PC-3 (cell line): ENCODE measurements around the gene HIVEP3. TPM values are rescaled to one million over a fixed set of nuclear protein-coding genes. Genes with fewer than 3 reads are reported as not detected.

ENCODE experiments used
- ATAC-seq: fragments of 200-7000 bp; cut with Tn5 transposase; 2 replicates; pipeline ENCODE4 v1.9.1; 2020; ENCODE audit warnings: mild to moderate bottlenecking, moderate library complexity
- BruUV-seq: library from RNA; stranded (reverse); fragments of 400-500 nt; replicated peaks from 2 replicates; lab custom pipeline; 2021; lab: Mats Ljungman, UMichigan
- CTCF ChIA-PET: fragments of 300-600 bp; sonication (Branson Sonifier 250); formaldehyde crosslinking; loops from one replicate; lab custom pipeline; 2022; ENCODE audit warnings: antibody characterized with exemption; lab: Charles Lee
- POLR2A ChIA-PET: fragments of 300-600 bp; sonication (Branson Sonifier 250); formaldehyde crosslinking; loops from one replicate; lab custom pipeline; 2022; ENCODE audit warnings: antibody characterized with exemption; ENCODE audit not compliant: unreplicated experiment; lab: Charles Lee
- DNase-seq: peaks from one replicate; pipeline ENCODE4 v3.0.0-alpha.2; 2015
- H2AFZ ChIP-seq: fragments of 300-600 bp; sonication (generic); 2 replicates; pipeline ENCODE4 v1.6.0; 2016; ENCODE audit warnings: antibody characterized with exemption, low read length
- H3F3A ChIP-seq: fragments of 300-600 bp; sonication (generic); one replicate; pipeline ENCODE4 v1.6.0; 2017; ENCODE audit warnings: antibody characterized with exemption, low read length, control low read depth, mild to moderate bottlenecking; ENCODE audit not compliant: unreplicated experiment
- H3K27ac ChIP-seq: fragments of 300-600 bp; sonication (generic); 2 replicates; pipeline ENCODE4 v1.5.1; 2016; ENCODE audit warnings: mild to moderate bottlenecking, low read length
- H3K27me3 ChIP-seq: fragments of 300-600 bp; sonication (generic); 2 replicates; pipeline ENCODE4 v1.6.1; 2016; ENCODE audit warnings: low read length, mixed read lengths
- H3K36me3 ChIP-seq: fragments of 300-600 bp; sonication (generic); 2 replicates; pipeline ENCODE4 v1.6.1; 2016; ENCODE audit warnings: low read depth, mixed run types, low read length, mixed read lengths
- H3K4me1 ChIP-seq: fragments of 300-600 bp; sonication (generic); 2 replicates; pipeline ENCODE4 v1.5.1; 2016; ENCODE audit warnings: low read length; ENCODE audit not compliant: insufficient read depth
- H3K4me2 ChIP-seq: fragments of 300-600 bp; sonication (generic); 2 replicates; pipeline ENCODE4 v1.6.0; 2016; ENCODE audit warnings: low read length
- H3K4me3 ChIP-seq: fragments of 300-600 bp; sonication (generic); 2 replicates; pipeline ENCODE4 v1.5.1; 2016; ENCODE audit warnings: mild to moderate bottlenecking, low read length, mixed read lengths
- H3K79me2 ChIP-seq: fragments of 300-600 bp; sonication (generic); 2 replicates; pipeline ENCODE4 v1.6.1; 2017; ENCODE audit warnings: low read length, mixed read lengths
- H3K9ac ChIP-seq: fragments of 300-600 bp; sonication (generic); 2 replicates; pipeline ENCODE4 v1.6.0; 2016; ENCODE audit warnings: mild to moderate bottlenecking, low read length
- H3K9me2 ChIP-seq: fragments of 300-600 bp; sonication (generic); replicated peaks from 2 replicates; pipeline ENCODE4 v1.6.1; 2016; ENCODE audit warnings: mixed run types, low read length, mixed read lengths
- H3K9me3 ChIP-seq: fragments of 300-600 bp; sonication (generic); 2 replicates; pipeline ENCODE4 v1.6.1; 2016; ENCODE audit warnings: low read length, mixed read lengths
- H4K20me1 ChIP-seq: fragments of 300-600 bp; sonication (generic); 2 replicates; pipeline ENCODE4 v1.6.1; 2016; ENCODE audit warnings: low read length, mixed read lengths
- CTCF ChIP-seq: fragments of 300-600 bp; sonication (generic); conservative IDR thresholded peaks from 2 replicates; pipeline ENCODE4 v1.5.1; 2017; ENCODE audit warnings: antibody characterized with exemption, low read depth, mild to moderate bottlenecking, low read length
- EZH2 ChIP-seq: fragments of 300-600 bp; sonication (generic); IDR thresholded peaks from one replicate; pipeline ENCODE4 v1.6.1; 2017; ENCODE audit warnings: antibody characterized with exemption, mild to moderate bottlenecking, low read length; ENCODE audit not compliant: unreplicated experiment
- EZH2phosphoT487 ChIP-seq: fragments of 300-600 bp; sonication (generic); IDR thresholded peaks from 2 replicates; pipeline ENCODE4 v1.6.1; 2018; ENCODE audit warnings: mild to moderate bottlenecking, antibody characterized with exemption, low read length, borderline replicate concordance
- intact Hi-C: fragments of 100-400 bp; cut with micrococcal nuclease; formaldehyde crosslinking; loops from 2 replicates; pipeline ENCODE4 v1.9.0; 2023
- total RNA-seq: library from RNA; depleted of rRNA; stranded (reverse); fragments of >200 nt; gene quantifications from 2 replicates; pipeline ENCODE4 v1.2.3, GENCODE V29; 2014

Gene HIVEP3
- total RNA-seq, 1 experiment from 2014 or later = 9.8 TPM

GRCh38 chr1:41626146-41626545 is 292.6 kb downstream of the HIVEP3 start:
- Histone ChIP-seq H3K79me2 (no peaks in the 10 kb centered on the region), H3K9ac (no peak overlapping the region), H3K27me3 (no peaks in the 10 kb centered on the region), H3K9me3 (no peaks in the 10 kb centered on the region), H3K4me3 (no peak overlapping the region), H3F3A (no peaks in the 10 kb centered on the region), H3K27ac (0 out of 2 replicates have a peak overlapping the region, but pooled peaks have one; percentile 1), H4K20me1 (no peaks in the 10 kb centered on the region; the same call in 1 of the 2 replicates), H3K9me2 (no peaks in the 10 kb centered on the region), H3K4me2 (peak overlapping the region; percentile 24), H3K4me1 (peaks cover 38% of the 10 kb centered on the region), H2AFZ (no peak overlapping the region), H3K36me3 (no peaks in the 10 kb centered on the region)
- POLR2A ChIA-PET = no interaction called here
- BruUV-seq = no TSS peak
- intact Hi-C loops = loop anchor here (5.0 kb wide), 1 partner anchor 36 kb away; no protein-coding TSS in a partner anchor
- CTCF ChIA-PET = no interaction called here
- peak; percentile 53 for DNase-seq
- TF ChIP-seq EZH2phosphoT487 = no peak
- TF ChIP-seq EZH2 = no peak
- no peak for TF ChIP-seq CTCF
- peak; percentile 53 for ATAC-seq

DNA sequence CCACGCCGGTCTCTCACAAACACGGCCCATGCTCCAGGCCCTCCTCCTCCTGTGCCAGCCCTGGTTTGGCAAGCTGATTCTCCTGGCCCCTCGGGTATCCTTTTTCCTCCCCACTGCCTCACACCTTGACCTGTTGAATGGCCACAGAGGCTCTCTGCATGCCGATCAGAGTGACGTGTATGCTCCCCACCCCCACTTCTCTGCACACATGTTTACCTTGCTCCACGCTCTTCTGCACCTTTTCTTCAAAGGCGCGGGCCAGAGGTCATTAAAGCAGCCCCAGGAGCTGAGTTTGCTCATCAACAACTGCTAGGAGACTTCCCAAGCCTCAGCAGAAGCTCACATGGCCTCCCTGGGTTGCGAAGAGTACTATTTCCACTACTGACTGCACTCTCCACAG is 295.0 kb downstream of the HIVEP3 start:
- Histone ChIP-seq H3K9me2 (no peaks in the 10 kb centered on the region), H3K36me3 (no peaks in the 10 kb centered on the region), H3K9ac (no peak overlapping the region), H3K9me3 (no peaks in the 10 kb centered on the region), H3K4me3 (no peak overlapping the region), H3K4me1 (peaks cover 38% of the 10 kb centered on the region), H3K27ac (no peak overlapping the region), H3K27me3 (no peaks in the 10 kb centered on the region), H4K20me1 (no peaks in the 10 kb centered on the region; the same call in 1 of the 2 replicates), H3K79me2 (no peaks in the 10 kb centered on the region), H3F3A (no peaks in the 10 kb centered on the region), H3K4me2 (peak overlapping the region; percentile 66), H2AFZ (no peak overlapping the region)
- DNase-seq = no peak
- intact Hi-C loops = no loop called here
- TF ChIP-seq EZH2 (no peak), EZH2phosphoT487 (no peak), CTCF (no peak)
- no peak for ATAC-seq
- POLR2A ChIA-PET = no interaction called here
- CTCF ChIA-PET = no interaction called here
- BruUV-seq = no TSS peak

GRCh38 chr1:41622859-41623732 is 295.6 kb downstream of the HIVEP3 start:
- Histone ChIP-seq H3F3A (no peaks in the 10 kb centered on the region), H3K36me3 (no peaks in the 10 kb centered on the region), H3K4me3 (no peak overlapping the region), H2AFZ (peak overlapping the region; percentile 34; the same call in 1 of the 2 replicates), H4K20me1 (no peaks in the 10 kb centered on the region; the same call in 1 of the 2 replicates), H3K27ac (no peak overlapping the region; the same call in 1 of the 2 replicates), H3K9ac (no peak overlapping the region), H3K9me2 (no peaks in the 10 kb centered on the region), H3K9me3 (no peaks in the 10 kb centered on the region), H3K4me1 (peaks cover 38% of the 10 kb centered on the region), H3K4me2 (peak overlapping the region; percentile 66), H3K79me2 (no peaks in the 10 kb centered on the region), H3K27me3 (no peaks in the 10 kb centered on the region)
- DNase-seq (peak; percentile 31), ATAC-seq (peak; percentile 51)
- TF ChIP-seq EZH2phosphoT487 (no peak), CTCF (no peak), EZH2 (no peak)
- intact Hi-C loops = no loop called here
- POLR2A ChIA-PET = interaction anchor here (0.7 kb wide), 1 partner anchor 31 kb away, joined by 6 read pairs; no protein-coding TSS in a partner anchor
- BruUV-seq = no TSS peak
- CTCF ChIA-PET = no interaction called here
